Osteoblast (primary cell): ENCODE data around the gene CRYBB3. TPM values are rescaled to one million over a fixed set of nuclear protein-coding genes. Genes with fewer than 3 reads are reported as not detected.

Experiments
- DNase-seq: peaks from one replicate; pipeline ENCODE4 v3.0.0; 2011; ENCODE audit warnings: low spot score, mixed read lengths; ENCODE audit not compliant: insufficient read length; ENCODE audit errors: missing footprints
- H2AFZ ChIP-seq: 2 replicates; pipeline ENCODE4 v1.6.0; 2011; ENCODE audit warnings: mild to moderate bottlenecking, low read length
- H3K27ac ChIP-seq: 2 replicates; pipeline ENCODE4 v1.5.1; 2011; ENCODE audit warnings: mild to moderate bottlenecking, low read depth, low read length, moderate library complexity
- H3K27me3 ChIP-seq: 2 replicates; pipeline ENCODE4 v1.6.0; 2012; ENCODE audit warnings: mild to moderate bottlenecking, control low read depth, inconsistent platforms, low read length, moderate library complexity; ENCODE audit not compliant: insufficient read depth
- H3K36me3 ChIP-seq: 2 replicates; pipeline ENCODE4 v1.5.1; 2011; ENCODE audit warnings: mild to moderate bottlenecking, low read length, control low read depth, moderate library complexity; ENCODE audit not compliant: insufficient read depth
- H3K4me1 ChIP-seq: 2 replicates; pipeline ENCODE4 v1.5.1; 2011; ENCODE audit warnings: mild to moderate bottlenecking, low read length, control low read depth, moderate library complexity; ENCODE audit not compliant: insufficient read depth
- H3K4me2 ChIP-seq: 2 replicates; pipeline ENCODE4 v1.6.0; 2011; ENCODE audit warnings: mild to moderate bottlenecking, low read length; ENCODE audit not compliant: insufficient read depth
- H3K4me3 ChIP-seq: fragments of 200-600 bp; sonication (generic); 3 replicates; pipeline ENCODE4 v1.5.1; 2012; ENCODE audit warnings: mild to moderate bottlenecking, low read length, inconsistent platforms; ENCODE audit not compliant: insufficient read depth
- H3K79me2 ChIP-seq: 2 replicates; pipeline ENCODE4 v1.6.0; 2012; ENCODE audit warnings: mild to moderate bottlenecking, low read length, control low read depth, inconsistent platforms; ENCODE audit not compliant: insufficient read depth
- H3K9me3 ChIP-seq: 2 replicates; pipeline ENCODE4 v1.5.1; 2011; ENCODE audit warnings: low read depth, low read length, control low read depth
- H4K20me1 ChIP-seq: 2 replicates; pipeline ENCODE4 v1.6.0; 2012; ENCODE audit warnings: mild to moderate bottlenecking, low read length, control low read depth; ENCODE audit not compliant: insufficient read depth
- CTCF ChIP-seq: IDR thresholded peaks from 2 replicates; pipeline ENCODE4 v1.5.1; 2011; ENCODE audit warnings: mild to moderate bottlenecking, low read depth, low read length, moderate library complexity; ENCODE audit errors: extremely low read depth
- total RNA-seq: library from RNA; depleted of rRNA; stranded (reverse); fragments of >200 nt; gene quantifications from 2 replicates; pipeline ENCODE4 v1.2.3, GENCODE V29; 2012

CRYBB3 gene
- total RNA-seq, 1 donor, result not detected

- no peak for TF ChIP-seq CTCF
- Histone ChIP-seq H3K4me2 (no peak overlapping the region), H3K36me3 (no peaks in the 10 kb centered on the region), H3K27ac (no peak overlapping the region), H3K9me3 (no peaks in the 10 kb centered on the region), H3K27me3 (no peaks in the 10 kb centered on the region), H3K79me2 (no peaks in the 10 kb centered on the region), H3K4me3 (no peak overlapping the region), H4K20me1 (no peaks in the 10 kb centered on the region), H2AFZ (no peak overlapping the region), H3K4me1 (no peaks in the 10 kb centered on the region)
- DNase-seq, result peak; percentile 38
These were observed 2.3 kb upstream of the CRYBB3 start for GRCh38 chr22:25197340-25197739.

- Histone ChIP-seq H3K27me3 (no peaks in the 10 kb centered on the region), H3K4me2 (no peak overlapping the region), H2AFZ (no peak overlapping the region), H3K4me3 (no peak overlapping the region), H3K4me1 (no peaks in the 10 kb centered on the region), H4K20me1 (no peaks in the 10 kb centered on the region), H3K9me3 (no peaks in the 10 kb centered on the region), H3K79me2 (no peaks in the 10 kb centered on the region), H3K27ac (no peak overlapping the region), H3K36me3 (no peaks in the 10 kb centered on the region)
- DNase-seq, result peak; percentile 48
- TF ChIP-seq CTCF, result no peak
These were observed 1.3 kb downstream of the CRYBB3 start for GRCh38 chr22:25200967-25201366.

DNA sequence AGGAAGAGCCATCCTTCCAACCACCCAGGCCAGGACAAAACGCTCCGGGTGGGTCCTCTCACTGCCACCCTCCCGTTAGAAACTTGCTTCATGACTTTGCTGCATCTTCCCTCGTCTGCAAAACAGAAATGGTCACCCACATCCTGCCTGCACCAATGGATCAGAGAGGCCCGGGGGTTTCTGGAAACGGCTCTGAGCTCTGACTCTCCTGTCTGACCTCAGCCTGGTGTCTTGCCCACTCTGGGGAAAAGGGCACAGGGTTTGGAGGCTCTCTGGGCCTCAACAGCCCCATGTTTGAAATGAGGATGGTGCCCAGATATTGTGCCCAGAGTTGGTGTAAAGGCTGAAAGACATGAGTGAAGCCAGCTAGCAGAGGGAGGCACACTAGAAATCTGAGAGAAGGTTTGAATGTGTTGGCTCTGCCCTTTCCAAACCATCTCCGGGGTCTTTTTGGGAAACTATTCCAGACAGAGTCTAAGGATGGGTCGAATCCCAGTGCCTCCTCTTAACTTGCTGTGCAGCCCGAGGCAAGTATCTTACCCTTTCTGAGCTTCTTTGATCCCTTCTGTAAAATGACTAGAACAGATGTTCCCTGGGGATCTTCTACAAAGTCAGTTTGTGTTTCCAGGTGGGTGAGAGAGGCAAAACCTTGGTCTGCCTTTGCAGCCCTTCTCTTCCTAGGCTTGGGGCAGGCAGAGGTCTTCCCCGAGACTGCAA is 2.1 kb downstream of the CRYBB3 start:
- Histone ChIP-seq H2AFZ (no peak overlapping the region), H3K27me3 (no peaks in the 10 kb centered on the region), H3K36me3 (no peaks in the 10 kb centered on the region), H3K79me2 (no peaks in the 10 kb centered on the region), H3K4me3 (no peak overlapping the region), H3K27ac (no peak overlapping the region), H3K4me2 (no peak overlapping the region), H3K9me3 (no peaks in the 10 kb centered on the region), H4K20me1 (no peaks in the 10 kb centered on the region), H3K4me1 (no peaks in the 10 kb centered on the region)
- peak; percentile 70 for DNase-seq
- no peak for TF ChIP-seq CTCF

GRCh38 chr22:25202290-25202921 is 2.7 kb downstream of the CRYBB3 start:
- no peaks in the 10 kb centered on the region for H3K79me2 ChIP-seq
- no peaks in the 10 kb centered on the region for H4K20me1 ChIP-seq
- peak; percentile 93 for TF ChIP-seq CTCF
- H3K9me3 ChIP-seq, result no peaks in the 10 kb centered on the region
- no peak overlapping the region for H3K4me3 ChIP-seq
- H3K4me1 ChIP-seq, result no peaks in the 10 kb centered on the region
- DNase-seq, result peak; percentile 94
- no peaks in the 10 kb centered on the region for H3K36me3 ChIP-seq
- no peak overlapping the region for H3K4me2 ChIP-seq
- H3K27ac ChIP-seq, result no peak overlapping the region
- H2AFZ ChIP-seq, result no peak overlapping the region
- H3K27me3 ChIP-seq, result no peaks in the 10 kb centered on the region
